HEK293 (cell line): Measurements from ENCODE around the gene GIPC2.

Experiments
- CTCF ChIP-seq: fragments of 450-650 bp; formaldehyde crosslinking; IDR thresholded peaks from 2 replicates; pipeline ENCODE4 v1.5.1; 2016; ENCODE audit warnings: missing biosample characterization, missing genetic modification characterization
- ZNF174 ChIP-seq: fragments of 450-650 bp; formaldehyde crosslinking; IDR thresholded peaks from 2 replicates; pipeline ENCODE4 v1.5.0; 2017; ENCODE audit warnings: missing biosample characterization, mild to moderate bottlenecking, missing genetic modification characterization
- ZNF175 ChIP-seq: fragments of 450-650 bp; formaldehyde crosslinking; IDR thresholded peaks from 2 replicates; pipeline ENCODE4 v1.5.1; 2016; ENCODE audit warnings: missing biosample characterization, missing genetic modification characterization
- ZNF274 ChIP-seq, 2 experiments: fragments of 200-500 bp in 1 of 2; fragments of 450-650 bp in 1 of 2; sonication (Bioruptor generic) in 1 of 2; formaldehyde crosslinking in 1 of 2; IDR thresholded peaks; 2 replicates each; pipeline versions ENCODE4 v1.5.1 to v1.6.1; 2014 to 2016; ENCODE audit warnings: borderline replicate concordance in 1 of 2, inconsistent platforms in 1 of 2, low read length in 1 of 2, missing biosample characterization in 1 of 2, missing genetic modification characterization in 1 of 2

- no peak for TF ChIP-seq ZNF274 (IDR thresholded peaks at IDR 0.05; ENCODE audit: low read length)
- TF ChIP-seq ZNF274 (tag by site-specific recombination; IDR thresholded peaks at IDR 0.05; ENCODE audit: borderline replicate concordance), result no peak
- TF ChIP-seq CTCF (tag by site-specific recombination), result no peak
- TF ChIP-seq ZNF175 (tag by site-specific recombination), result no peak
- no peak for TF ChIP-seq ZNF174 (tag by site-specific recombination)
Measured at GRCh38 chr1:78122389-78122788, 76.6 kb downstream of the GIPC2 start.
